HepG2 (cell line): ENCODE measurements around the gene ARHGAP45. TPM values are rescaled to one million over a fixed set of nuclear protein-coding genes. Genes with fewer than 3 reads are reported as not detected.
A peak's percentile ranks its signal among the peaks of the same experiment; 100 is the strongest.

Experiments used
- BORCS8-MEF2B ChIP-seq: sonication (generic); formaldehyde crosslinking; IDR thresholded peaks from 2 replicates; pipeline ENCODE4 v1.8.0; 2022; ENCODE audit warnings: mild to moderate bottlenecking, missing genetic modification reagents
- CBFB ChIP-seq: sonication (generic); formaldehyde crosslinking; IDR thresholded peaks from 2 replicates; pipeline ENCODE4 v1.4.0; 2020; ENCODE audit warnings: missing genetic modification reagents
- CEBPG ChIP-seq: IDR thresholded peaks from 2 replicates; pipeline ENCODE4 v1.6.1; 2016
- GABPB1 ChIP-seq: IDR thresholded peaks from 2 replicates; pipeline ENCODE4 v1.6.1; 2016; ENCODE audit warnings: mild to moderate bottlenecking, missing genetic modification reagents, moderate library complexity, missing compliant biosample characterization
- KAT2B ChIP-seq: fragments of 150-350 bp; IDR thresholded peaks from 2 replicates; pipeline ENCODE4 v1.6.1; 2014; ENCODE audit warnings: low read depth, low read length, borderline replicate concordance
- KMT2A ChIP-seq: sonication (generic); formaldehyde crosslinking; IDR thresholded peaks from 2 replicates; pipeline ENCODE4 v1.4.0; 2020; ENCODE audit warnings: missing genetic modification reagents
- MEIS1 ChIP-seq: sonication (generic); formaldehyde crosslinking; IDR thresholded peaks from 2 replicates; pipeline ENCODE4 v1.9.0; 2021; ENCODE audit warnings: mild to moderate bottlenecking, missing genetic modification reagents, moderate library complexity, borderline replicate concordance
- MIXL1 ChIP-seq: IDR thresholded peaks from 2 replicates; pipeline ENCODE4 v1.6.1; 2016
- RFX5 ChIP-seq: IDR thresholded peaks from 2 replicates; pipeline ENCODE4 v1.6.1; 2011; ENCODE audit warnings: low read depth, low read length, improper control_type of control experiment
- ZNF777 ChIP-seq: sonication (generic); formaldehyde crosslinking; IDR thresholded peaks from 2 replicates; pipeline ENCODE4 v1.4.0; 2020; ENCODE audit warnings: missing genetic modification reagents
- ZNF883 ChIP-seq: sonication (generic); formaldehyde crosslinking; IDR thresholded peaks from 2 replicates; pipeline ENCODE4 v1.5.1; 2020; ENCODE audit warnings: mild to moderate bottlenecking, missing genetic modification reagents; ENCODE audit errors: not compliant biosample characterization
- ZNF891 ChIP-seq: sonication (generic); formaldehyde crosslinking; IDR thresholded peaks from 2 replicates; pipeline ENCODE4 v1.5.0; 2020; ENCODE audit warnings: mild to moderate bottlenecking, missing genetic modification reagents
- ZSCAN31 ChIP-seq: sonication (generic); formaldehyde crosslinking; IDR thresholded peaks from 2 replicates; pipeline ENCODE4 v1.5.0; 2020; ENCODE audit warnings: low read depth, mild to moderate bottlenecking, missing genetic modification reagents
- polyA plus RNA-seq, 8 experiments: library from polyadenylated mRNA; depleted of rRNA in 3 of 8; stranded (reverse) in 7 of 8; unstranded in 1 of 8; fragments of >200 nt; fragmentation: Illumina TruSeq in 4 of 8; extraction: Trizol in 4 of 8; gene quantifications; 2 replicates each; pipeline versions ENCODE4 v1.2.1 to v1.2.3, GENCODE V29; 2011 to 2016; ENCODE audit warnings: low read depth in 4 of 8, missing spikeins in 1 of 8, mixed read lengths in 1 of 8; ENCODE audit not compliant: insufficient read depth in 1 of 8
- total RNA-seq, 5 experiments: library from RNA; depleted of rRNA; stranded (reverse); fragments of >200 nt; fragmentation: Illumina TruSeq; extraction: Trizol; gene quantifications; 2 replicates each; pipeline ENCODE4 v1.2.3, GENCODE V29; 2016; ENCODE audit warnings: low read depth in 1 of 5
- TF ChIP-seq, protein P1 (sequence below): sonication (generic); formaldehyde crosslinking; IDR thresholded peaks from 2 replicates; pipeline ENCODE4 v1.5.0; 2020; ENCODE audit warnings: missing genetic modification reagents
- TF ChIP-seq, protein P2 (sequence below): sonication (generic); formaldehyde crosslinking; IDR thresholded peaks from 2 replicates; pipeline ENCODE4 v1.4.0; 2020; ENCODE audit warnings: missing genetic modification reagents
- TF ChIP-seq, protein P3 (sequence below): sonication (generic); formaldehyde crosslinking; IDR thresholded peaks from 2 replicates; pipeline ENCODE4 v1.4.0; 2020; ENCODE audit warnings: missing genetic modification reagents
- TF ChIP-seq, protein P4 (sequence below): sonication (generic); formaldehyde crosslinking; IDR thresholded peaks from 2 replicates; pipeline ENCODE4 v1.4.0; 2020; ENCODE audit warnings: mild to moderate bottlenecking, missing genetic modification reagents

The ARHGAP45 gene
- total and polyA plus RNA-seq, 2 of the 13 experiments (the other 11 are each of a cell fraction or from before 2014, with no cell fraction given): 0.84 to 32.0 TPM

DNA sequence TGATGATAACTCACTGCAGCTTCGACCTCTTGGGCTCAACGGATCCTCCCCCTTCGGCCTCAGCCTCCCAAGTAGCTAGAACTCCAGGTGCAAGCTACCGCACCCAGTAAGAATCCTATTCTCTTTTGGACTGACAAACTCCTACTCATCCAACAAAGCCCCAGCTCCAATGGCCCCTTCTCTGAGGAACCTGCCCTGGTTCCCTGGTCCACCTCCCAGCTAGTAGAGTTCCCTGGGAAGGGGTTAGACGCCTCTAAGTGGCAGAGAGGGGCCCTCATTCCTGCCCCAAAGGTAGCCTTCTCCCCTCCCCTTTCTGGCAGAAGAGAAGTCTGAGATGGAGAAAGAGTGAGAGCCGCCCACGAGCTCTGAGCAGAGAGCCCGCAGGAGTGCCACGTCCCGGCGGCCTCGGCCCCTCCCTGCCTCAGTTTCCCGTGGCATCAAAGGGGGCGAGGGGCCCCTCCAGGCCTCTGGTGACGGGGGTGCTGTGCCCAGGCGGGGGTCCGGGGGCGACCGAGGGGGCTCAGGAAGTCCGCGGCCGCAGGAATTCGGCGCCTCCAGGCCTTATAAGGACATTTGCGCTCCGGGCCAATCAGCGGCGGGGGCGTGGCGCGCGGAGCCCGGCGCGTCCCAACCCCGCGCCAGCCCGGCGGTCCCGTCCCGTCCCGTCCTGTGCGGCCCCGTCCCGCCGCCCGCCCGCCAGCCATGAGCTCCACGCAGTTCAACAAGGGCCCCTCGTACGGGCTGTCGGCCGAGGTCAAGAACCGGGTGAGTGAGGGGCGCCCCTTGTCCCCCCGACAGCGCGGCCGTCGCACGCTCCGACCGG lies 40.8 kb upstream of the ARHGAP45 start, which contains the start of gene CNN2 (continued):
- TF ChIP-seq, protein P1, sequence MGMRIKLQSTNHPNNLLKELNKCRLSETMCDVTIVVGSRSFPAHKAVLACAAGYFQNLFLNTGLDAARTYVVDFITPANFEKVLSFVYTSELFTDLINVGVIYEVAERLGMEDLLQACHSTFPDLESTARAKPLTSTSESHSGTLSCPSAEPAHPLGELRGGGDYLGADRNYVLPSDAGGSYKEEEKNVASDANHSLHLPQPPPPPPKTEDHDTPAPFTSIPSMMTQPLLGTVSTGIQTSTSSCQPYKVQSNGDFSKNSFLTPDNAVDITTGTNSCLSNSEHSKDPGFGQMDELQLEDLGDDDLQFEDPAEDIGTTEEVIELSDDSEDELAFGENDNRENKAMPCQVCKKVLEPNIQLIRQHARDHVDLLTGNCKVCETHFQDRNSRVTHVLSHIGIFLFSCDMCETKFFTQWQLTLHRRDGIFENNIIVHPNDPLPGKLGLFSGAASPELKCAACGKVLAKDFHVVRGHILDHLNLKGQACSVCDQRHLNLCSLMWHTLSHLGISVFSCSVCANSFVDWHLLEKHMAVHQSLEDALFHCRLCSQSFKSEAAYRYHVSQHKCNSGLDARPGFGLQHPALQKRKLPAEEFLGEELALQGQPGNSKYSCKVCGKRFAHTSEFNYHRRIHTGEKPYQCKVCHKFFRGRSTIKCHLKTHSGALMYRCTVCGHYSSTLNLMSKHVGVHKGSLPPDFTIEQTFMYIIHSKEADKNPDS (CRISPR knock-in tag): no peak
- TF ChIP-seq ZNF883 (CRISPR knock-in tag) (peak; percentile 32), GABPB1 (CRISPR knock-in tag) (peak; percentile 58; the same call in 1 of the 2 replicates), MEIS1 (CRISPR knock-in tag) (no peak), ZSCAN31 (CRISPR knock-in tag) (peak; percentile 39; the same call in 1 of the 2 replicates), CEBPG (CRISPR knock-in tag) (no peak), ZNF891 (no peak), RFX5 (no peak), KMT2A (CRISPR knock-in tag) (peak; percentile 38; the same call in 1 of the 2 replicates), CBFB (CRISPR knock-in tag) (0 out of 2 replicates have a peak, but pooled peaks have one; percentile 14), BORCS8-MEF2B (CRISPR knock-in tag) (no peak), MIXL1 (no peak), KAT2B (no peak), ZNF777 (CRISPR knock-in tag) (peak; percentile 93)
- TF ChIP-seq, protein P2, sequence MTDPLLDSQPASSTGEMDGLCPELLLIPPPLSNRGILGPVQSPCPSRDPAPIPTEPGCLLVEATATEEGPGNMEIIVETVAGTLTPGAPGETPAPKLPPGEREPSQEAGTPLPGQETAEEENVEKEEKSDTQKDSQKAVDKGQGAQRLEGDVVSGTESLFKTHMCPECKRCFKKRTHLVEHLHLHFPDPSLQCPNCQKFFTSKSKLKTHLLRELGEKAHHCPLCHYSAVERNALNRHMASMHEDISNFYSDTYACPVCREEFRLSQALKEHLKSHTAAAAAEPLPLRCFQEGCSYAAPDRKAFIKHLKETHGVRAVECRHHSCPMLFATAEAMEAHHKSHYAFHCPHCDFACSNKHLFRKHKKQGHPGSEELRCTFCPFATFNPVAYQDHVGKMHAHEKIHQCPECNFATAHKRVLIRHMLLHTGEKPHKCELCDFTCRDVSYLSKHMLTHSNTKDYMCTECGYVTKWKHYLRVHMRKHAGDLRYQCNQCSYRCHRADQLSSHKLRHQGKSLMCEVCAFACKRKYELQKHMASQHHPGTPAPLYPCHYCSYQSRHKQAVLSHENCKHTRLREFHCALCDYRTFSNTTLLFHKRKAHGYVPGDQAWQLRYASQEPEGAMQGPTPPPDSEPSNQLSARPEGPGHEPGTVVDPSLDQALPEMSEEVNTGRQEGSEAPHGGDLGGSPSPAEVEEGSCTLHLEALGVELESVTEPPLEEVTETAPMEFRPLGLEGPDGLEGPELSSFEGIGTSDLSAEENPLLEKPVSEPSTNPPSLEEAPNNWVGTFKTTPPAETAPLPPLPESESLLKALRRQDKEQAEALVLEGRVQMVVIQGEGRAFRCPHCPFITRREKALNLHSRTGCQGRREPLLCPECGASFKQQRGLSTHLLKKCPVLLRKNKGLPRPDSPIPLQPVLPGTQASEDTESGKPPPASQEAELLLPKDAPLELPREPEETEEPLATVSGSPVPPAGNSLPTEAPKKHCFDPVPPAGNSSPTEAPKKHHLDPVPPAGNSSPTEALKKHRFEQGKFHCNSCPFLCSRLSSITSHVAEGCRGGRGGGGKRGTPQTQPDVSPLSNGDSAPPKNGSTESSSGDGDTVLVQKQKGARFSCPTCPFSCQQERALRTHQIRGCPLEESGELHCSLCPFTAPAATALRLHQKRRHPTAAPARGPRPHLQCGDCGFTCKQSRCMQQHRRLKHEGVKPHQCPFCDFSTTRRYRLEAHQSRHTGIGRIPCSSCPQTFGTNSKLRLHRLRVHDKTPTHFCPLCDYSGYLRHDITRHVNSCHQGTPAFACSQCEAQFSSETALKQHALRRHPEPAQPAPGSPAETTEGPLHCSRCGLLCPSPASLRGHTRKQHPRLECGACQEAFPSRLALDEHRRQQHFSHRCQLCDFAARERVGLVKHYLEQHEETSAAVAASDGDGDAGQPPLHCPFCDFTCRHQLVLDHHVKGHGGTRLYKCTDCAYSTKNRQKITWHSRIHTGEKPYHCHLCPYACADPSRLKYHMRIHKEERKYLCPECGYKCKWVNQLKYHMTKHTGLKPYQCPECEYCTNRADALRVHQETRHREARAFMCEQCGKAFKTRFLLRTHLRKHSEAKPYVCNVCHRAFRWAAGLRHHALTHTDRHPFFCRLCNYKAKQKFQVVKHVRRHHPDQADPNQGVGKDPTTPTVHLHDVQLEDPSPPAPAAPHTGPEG: 0 out of 2 replicates have a peak, but pooled peaks have one; percentile 35
- TF ChIP-seq, protein P3, sequence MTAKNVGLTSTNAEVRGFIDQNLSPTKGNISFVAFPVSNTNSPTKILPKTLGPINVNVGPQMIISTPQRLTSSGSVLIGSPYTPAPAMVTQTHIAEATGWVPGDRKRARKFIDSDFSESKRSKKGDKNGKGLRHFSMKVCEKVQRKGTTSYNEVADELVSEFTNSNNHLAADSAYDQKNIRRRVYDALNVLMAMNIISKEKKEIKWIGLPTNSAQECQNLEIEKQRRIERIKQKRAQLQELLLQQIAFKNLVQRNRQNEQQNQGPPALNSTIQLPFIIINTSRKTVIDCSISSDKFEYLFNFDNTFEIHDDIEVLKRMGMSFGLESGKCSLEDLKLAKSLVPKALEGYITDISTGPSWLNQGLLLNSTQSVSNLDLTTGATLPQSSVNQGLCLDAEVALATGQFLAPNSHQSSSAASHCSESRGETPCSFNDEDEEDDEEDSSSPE: 0 out of 2 replicates have a peak, but pooled peaks have one; percentile 27
- TF ChIP-seq, protein P4, sequence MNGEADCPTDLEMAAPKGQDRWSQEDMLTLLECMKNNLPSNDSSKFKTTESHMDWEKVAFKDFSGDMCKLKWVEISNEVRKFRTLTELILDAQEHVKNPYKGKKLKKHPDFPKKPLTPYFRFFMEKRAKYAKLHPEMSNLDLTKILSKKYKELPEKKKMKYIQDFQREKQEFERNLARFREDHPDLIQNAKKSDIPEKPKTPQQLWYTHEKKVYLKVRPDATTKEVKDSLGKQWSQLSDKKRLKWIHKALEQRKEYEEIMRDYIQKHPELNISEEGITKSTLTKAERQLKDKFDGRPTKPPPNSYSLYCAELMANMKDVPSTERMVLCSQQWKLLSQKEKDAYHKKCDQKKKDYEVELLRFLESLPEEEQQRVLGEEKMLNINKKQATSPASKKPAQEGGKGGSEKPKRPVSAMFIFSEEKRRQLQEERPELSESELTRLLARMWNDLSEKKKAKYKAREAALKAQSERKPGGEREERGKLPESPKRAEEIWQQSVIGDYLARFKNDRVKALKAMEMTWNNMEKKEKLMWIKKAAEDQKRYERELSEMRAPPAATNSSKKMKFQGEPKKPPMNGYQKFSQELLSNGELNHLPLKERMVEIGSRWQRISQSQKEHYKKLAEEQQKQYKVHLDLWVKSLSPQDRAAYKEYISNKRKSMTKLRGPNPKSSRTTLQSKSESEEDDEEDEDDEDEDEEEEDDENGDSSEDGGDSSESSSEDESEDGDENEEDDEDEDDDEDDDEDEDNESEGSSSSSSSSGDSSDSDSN (CRISPR knock-in tag): peak; percentile 56; the same call in 1 of the 2 replicates
